Measurements from ENCODE around the gene B9D2.

- TF ChIP-seq CTCF (IDR thresholded peaks at IDR 0.05; ENCODE audit: insufficient read depth, low read depth, low read length) (no peak), EZH2 (IDR thresholded peaks at IDR 0.05; ENCODE audit: insufficient read depth, low read length) (no peak)
Observed at GRCh38 chr19:41316306-41316920, 47.5 kb downstream of the B9D2 start.
